GM23248 (cell line): ENCODE measurements around the gene SNX27. TPM values are rescaled to one million over a fixed set of nuclear protein-coding genes. Genes with fewer than 3 reads are reported as not detected.

ENCODE experiments used
- DNase-seq: peaks from one replicate; pipeline ENCODE4 v3.0.0-alpha.2; 2015
- H2AFZ ChIP-seq: fragments of 200-600 bp; sonication (generic); 2 replicates; pipeline ENCODE4 v1.6.1; 2016; ENCODE audit warnings: antibody characterized with exemption
- H3F3A ChIP-seq: fragments of 200-600 bp; sonication (generic); 2 replicates; pipeline ENCODE4 v1.6.1; 2016; ENCODE audit warnings: mild to moderate bottlenecking, antibody characterized with exemption, mixed run types; ENCODE audit not compliant: insufficient read depth
- H3K27ac ChIP-seq: fragments of 200-600 bp; sonication (generic); 2 replicates; pipeline ENCODE4 v1.5.1; 2016; ENCODE audit warnings: mild to moderate bottlenecking
- H3K27me3 ChIP-seq: fragments of 200-600 bp; sonication (generic); replicated peaks from 2 replicates; pipeline ENCODE4 v1.6.1; 2016; ENCODE audit warnings: mild to moderate bottlenecking; ENCODE audit not compliant: insufficient read depth
- H3K36me3 ChIP-seq: fragments of 200-600 bp; sonication (generic); 2 replicates; pipeline ENCODE4 v1.6.1; 2016; ENCODE audit warnings: low read depth, mild to moderate bottlenecking
- H3K4me1 ChIP-seq: fragments of 200-600 bp; sonication (generic); 2 replicates; pipeline ENCODE4 v1.6.1; 2016; ENCODE audit warnings: mild to moderate bottlenecking; ENCODE audit not compliant: insufficient read depth
- H3K4me2 ChIP-seq: fragments of 200-600 bp; sonication (generic); one replicate; pipeline ENCODE4 v1.6.1; 2016; ENCODE audit warnings: mild to moderate bottlenecking; ENCODE audit not compliant: unreplicated experiment
- H3K4me3 ChIP-seq: fragments of 200-600 bp; sonication (generic); 2 replicates; pipeline ENCODE4 v1.5.1; 2016; ENCODE audit warnings: mild to moderate bottlenecking
- H3K79me2 ChIP-seq: fragments of 200-600 bp; sonication (generic); 2 replicates; pipeline ENCODE4 v1.6.1; 2016; ENCODE audit warnings: mild to moderate bottlenecking; ENCODE audit not compliant: insufficient read depth
- H3K9ac ChIP-seq: fragments of 200-600 bp; sonication (generic); 2 replicates; pipeline ENCODE4 v1.6.1; 2016; ENCODE audit warnings: mild to moderate bottlenecking
- H3K9me2 ChIP-seq: fragments of 200-600 bp; sonication (generic); 2 replicates; pipeline ENCODE4 v1.6.1; 2016; ENCODE audit warnings: mixed run types, mild to moderate bottlenecking, moderate library complexity; ENCODE audit not compliant: insufficient read depth
- H3K9me3 ChIP-seq: fragments of 200-600 bp; sonication (generic); one replicate; pipeline ENCODE4 v1.6.1; 2017; ENCODE audit warnings: low read depth
- H4K20me1 ChIP-seq: fragments of 200-600 bp; sonication (generic); 2 replicates; pipeline ENCODE4 v1.6.0; 2016; ENCODE audit not compliant: insufficient read depth
- EZH2 ChIP-seq: fragments of 200-600 bp; sonication (generic); IDR thresholded peaks from 2 replicates; pipeline ENCODE4 v1.6.1; 2018; ENCODE audit warnings: antibody characterized with exemption, mild to moderate bottlenecking; ENCODE audit not compliant: insufficient read depth, poor library complexity, severe bottlenecking
- EZH2phosphoT487 ChIP-seq: fragments of 200-600 bp; sonication (generic); IDR thresholded peaks from 2 replicates; pipeline ENCODE4 v1.6.1; 2018; ENCODE audit warnings: antibody characterized with exemption, moderate library complexity, mild to moderate bottlenecking, low read depth; ENCODE audit not compliant: insufficient read depth
- WGBS, 2 experiments: methylation state at CpG; one replicate each; pipeline ENCODE4 v1.1.6; 2015 to 2017; ENCODE audit warnings: low lambda C conversion rate in 2 of 2, low coverage in 1 of 2; ENCODE audit errors: missing lambda C conversion rate in 2 of 2; 5-methylcytosine and 5-hydroxymethylcytosine counted together
- in situ Hi-C: fragments of 300-500 bp; cut with MboI; formaldehyde crosslinking; loops from 2 replicates; pipeline ENCODE4 v1.15.0; 2020
- polyA plus RNA-seq: library from polyadenylated mRNA; unstranded; fragments of >200 nt; fragmentation: Nextera tagmentation; extraction: Ambion mirVana; gene quantifications from 2 replicates; pipeline ENCODE4 v1.2.1, GENCODE V29; 2016
- total RNA-seq: library from RNA; depleted of rRNA; stranded (reverse); fragments of >200 nt; shearing (Covaris generic); gene quantifications from 2 replicates; pipeline ENCODE4 v1.2.3, GENCODE V29; 2014

SNX27 gene
- total and polyA plus RNA-seq, 2 experiments from 2014 or later = 12.0 to 18.0 TPM

DNA sequence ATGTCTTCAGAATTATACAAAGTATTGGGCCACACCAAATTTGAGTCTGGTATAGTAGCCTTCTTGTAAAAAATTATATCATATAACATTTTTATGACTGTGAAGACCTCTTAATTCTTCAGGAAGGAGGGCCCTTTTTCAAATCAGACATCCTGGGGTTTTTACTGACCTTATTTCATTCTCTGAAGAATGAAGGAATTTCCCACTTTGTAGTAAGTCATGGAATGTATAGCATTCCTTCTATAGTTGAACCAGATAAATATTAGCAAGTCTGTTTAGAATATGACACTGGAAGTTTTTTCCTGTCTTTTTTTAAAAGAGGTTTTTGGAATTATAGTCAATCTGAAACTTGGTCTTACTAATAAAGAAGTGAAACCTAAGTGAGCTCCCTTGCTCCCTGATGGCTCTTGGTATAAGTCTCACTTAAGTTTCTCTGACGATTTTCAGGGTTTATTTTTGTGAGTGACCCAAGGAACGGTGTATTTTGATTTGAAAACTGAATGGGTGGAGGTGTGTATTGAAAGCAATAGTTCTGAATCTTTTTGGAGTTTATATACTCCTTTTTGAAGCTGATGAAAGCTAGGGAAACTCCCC, 23.7 kb downstream of the SNX27 start:
- H3K36me3 ChIP-seq = no peaks in the 10 kb centered on the region
- no peak overlapping the region for H3K4me3 ChIP-seq
- H3K27ac ChIP-seq = no peak overlapping the region
- H3K4me1 ChIP-seq = peaks cover 9% of the 10 kb centered on the region
- in situ Hi-C loops = no loop called here
- no peak overlapping the region for H3K4me2 ChIP-seq
- no peaks in the 10 kb centered on the region for H4K20me1 ChIP-seq
- WGBS, 2 experiments = 86 to 89% methylated on average over 2 of the region's 2 CpGs
- TF ChIP-seq EZH2 (no peak), EZH2phosphoT487 (no peak)
- H3K9me3 ChIP-seq = no peaks in the 10 kb centered on the region
- no peak overlapping the region for H2AFZ ChIP-seq
- peaks cover 65% of the 10 kb centered on the region for H3K79me2 ChIP-seq
- H3K9ac ChIP-seq = no peak overlapping the region
- DNase-seq = no peak
- no peaks in the 10 kb centered on the region for H3F3A ChIP-seq
- H3K27me3 ChIP-seq = no peaks in the 10 kb centered on the region
- no peaks in the 10 kb centered on the region for H3K9me2 ChIP-seq

DNA sequence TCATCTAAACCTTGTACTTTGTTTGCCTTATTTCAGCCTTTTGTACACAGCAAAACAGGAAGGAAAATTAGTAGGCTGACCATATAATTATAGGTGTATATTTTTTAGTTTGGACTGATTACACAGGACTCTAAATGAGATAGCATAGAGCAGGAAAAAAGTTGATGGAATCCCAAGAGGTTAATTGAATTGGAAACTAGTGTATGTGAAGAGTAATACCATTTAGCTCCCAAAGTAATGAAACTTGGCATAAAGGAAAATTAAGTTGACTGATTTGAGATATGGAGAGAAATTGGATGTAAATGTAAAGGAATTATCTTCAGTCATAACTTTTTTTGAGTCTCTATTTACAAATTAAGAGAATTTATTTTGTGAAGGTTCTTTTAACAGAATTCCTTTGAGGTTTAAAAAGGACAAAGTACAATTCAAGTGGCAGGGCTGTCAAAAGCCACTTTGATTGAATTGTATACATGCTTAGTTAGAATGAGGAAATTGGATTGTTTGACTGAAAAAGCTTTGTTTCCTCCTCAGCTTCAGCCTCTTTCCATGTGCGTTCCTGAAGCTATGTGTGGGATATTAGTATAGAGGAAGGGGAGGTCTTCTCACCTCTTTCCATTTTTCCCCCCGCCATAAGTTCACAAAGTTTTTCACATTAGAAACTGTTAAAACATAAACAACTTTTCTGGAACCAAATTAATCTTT, 26.4 kb downstream of the SNX27 start:
- peaks cover 47% of the 10 kb centered on the region for H3K79me2 ChIP-seq
- 96 to 99% methylated on average over 2 of the region's 2 CpGs for WGBS, 2 experiments
- no peak overlapping the region for H3K9ac ChIP-seq
- no peak overlapping the region for H3K27ac ChIP-seq
- in situ Hi-C loops = no loop called here
- peaks cover 9% of the 10 kb centered on the region for H3K4me1 ChIP-seq
- H4K20me1 ChIP-seq = no peaks in the 10 kb centered on the region
- no peaks in the 10 kb centered on the region for H3K9me2 ChIP-seq
- H2AFZ ChIP-seq = no peak overlapping the region
- no peak overlapping the region for H3K4me3 ChIP-seq
- H3K9me3 ChIP-seq = no peaks in the 10 kb centered on the region
- DNase-seq = no peak
- H3K36me3 ChIP-seq = no peaks in the 10 kb centered on the region
- TF ChIP-seq EZH2 = no peak
- no peak for TF ChIP-seq EZH2phosphoT487
- H3K4me2 ChIP-seq = no peak overlapping the region
- H3K27me3 ChIP-seq = no peaks in the 10 kb centered on the region
- no peaks in the 10 kb centered on the region for H3F3A ChIP-seq

DNA sequence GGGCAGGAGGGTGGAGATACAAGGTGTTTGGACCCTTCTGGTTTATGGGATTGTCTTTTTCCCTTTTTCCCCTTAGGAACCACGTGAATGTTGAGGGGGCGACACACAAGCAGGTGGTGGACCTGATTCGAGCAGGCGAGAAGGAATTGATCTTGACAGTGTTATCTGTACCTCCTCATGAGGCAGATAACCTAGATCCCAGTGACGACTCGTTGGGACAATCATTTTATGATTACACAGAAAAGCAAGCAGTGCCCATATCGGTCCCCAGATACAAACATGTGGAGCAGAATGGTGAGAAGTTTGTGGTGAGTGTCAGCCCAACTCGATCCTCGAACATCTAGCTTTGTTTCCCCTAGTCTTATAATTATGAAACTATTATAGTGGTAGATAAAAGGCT, 27.0 kb downstream of the SNX27 start:
- H3K27ac ChIP-seq = no peak overlapping the region
- TF ChIP-seq EZH2 (no peak), EZH2phosphoT487 (no peak)
- H2AFZ ChIP-seq = no peak overlapping the region
- no peak overlapping the region for H3K4me3 ChIP-seq
- no peaks in the 10 kb centered on the region for H3K36me3 ChIP-seq
- H3K27me3 ChIP-seq = no peaks in the 10 kb centered on the region
- H4K20me1 ChIP-seq = no peaks in the 10 kb centered on the region
- H3K4me1 ChIP-seq = peaks cover 10% of the 10 kb centered on the region
- in situ Hi-C loops = no loop called here
- H3F3A ChIP-seq = no peaks in the 10 kb centered on the region
- H3K9me3 ChIP-seq = no peaks in the 10 kb centered on the region
- H3K79me2 ChIP-seq = peaks cover 47% of the 10 kb centered on the region
- H3K9me2 ChIP-seq = no peaks in the 10 kb centered on the region
- no peak overlapping the region for H3K9ac ChIP-seq
- DNase-seq = no peak
- no peak overlapping the region for H3K4me2 ChIP-seq
- 89 to 92% methylated on average over 9 of the region's 9 CpGs for WGBS, 2 experiments

DNA sequence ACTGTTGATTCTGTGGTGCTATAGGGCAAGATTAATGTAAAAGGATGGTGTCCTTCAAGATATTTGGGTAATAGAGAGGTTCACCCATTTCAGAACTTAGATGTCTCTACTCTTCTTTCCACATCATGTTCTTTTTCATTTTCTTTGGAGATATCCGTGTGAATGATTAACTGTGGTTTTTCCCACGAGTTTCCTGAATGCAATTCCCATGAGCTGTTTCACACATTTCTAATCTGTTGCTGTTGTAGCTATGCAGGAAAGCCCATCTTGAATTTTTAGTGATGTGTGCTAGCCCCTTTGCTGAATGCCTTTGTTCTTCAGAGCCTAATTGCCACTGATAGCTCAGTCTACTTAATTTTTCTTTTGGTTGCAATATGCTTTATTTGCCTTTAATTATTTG, 27.6 kb downstream of the SNX27 start:
- 5 to 8% methylated on average over 2 of the region's 2 CpGs for WGBS, 2 experiments

More for the DNA sequence above, 27.6 kb downstream of the SNX27 start:
- Histone ChIP-seq H3K9me2 (no peaks in the 10 kb centered on the region), H3K9me3 (no peaks in the 10 kb centered on the region), H3K36me3 (no peaks in the 10 kb centered on the region), H3K4me1 (peaks cover 16% of the 10 kb centered on the region), H3K27ac (peak overlapping the region; percentile 28; the same call in 1 of the 2 replicates), H3K4me2 (peak overlapping the region; percentile 31), H3K27me3 (no peaks in the 10 kb centered on the region), H3K4me3 (no peak overlapping the region), H3F3A (no peaks in the 10 kb centered on the region), H2AFZ (no peak overlapping the region), H3K9ac (no peak overlapping the region), H3K79me2 (peaks cover 47% of the 10 kb centered on the region), H4K20me1 (no peaks in the 10 kb centered on the region)
- peak; percentile 72 for DNase-seq
- in situ Hi-C loops = no loop called here
- TF ChIP-seq EZH2phosphoT487 = no peak
- TF ChIP-seq EZH2 = no peak
